HG03196 (cell line): ENCODE measurements around the gene FNTB.

Experiments used
- ATAC-seq: cut with Tn5 transposase; IDR thresholded peaks from one replicate; pipeline ENCODE4 v1.9.1; 2021; ENCODE audit not compliant: unreplicated experiment

The FNTB gene, protein sequence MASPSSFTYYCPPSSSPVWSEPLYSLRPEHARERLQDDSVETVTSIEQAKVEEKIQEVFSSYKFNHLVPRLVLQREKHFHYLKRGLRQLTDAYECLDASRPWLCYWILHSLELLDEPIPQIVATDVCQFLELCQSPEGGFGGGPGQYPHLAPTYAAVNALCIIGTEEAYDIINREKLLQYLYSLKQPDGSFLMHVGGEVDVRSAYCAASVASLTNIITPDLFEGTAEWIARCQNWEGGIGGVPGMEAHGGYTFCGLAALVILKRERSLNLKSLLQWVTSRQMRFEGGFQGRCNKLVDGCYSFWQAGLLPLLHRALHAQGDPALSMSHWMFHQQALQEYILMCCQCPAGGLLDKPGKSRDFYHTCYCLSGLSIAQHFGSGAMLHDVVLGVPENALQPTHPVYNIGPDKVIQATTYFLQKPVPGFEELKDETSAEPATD

DNA sequence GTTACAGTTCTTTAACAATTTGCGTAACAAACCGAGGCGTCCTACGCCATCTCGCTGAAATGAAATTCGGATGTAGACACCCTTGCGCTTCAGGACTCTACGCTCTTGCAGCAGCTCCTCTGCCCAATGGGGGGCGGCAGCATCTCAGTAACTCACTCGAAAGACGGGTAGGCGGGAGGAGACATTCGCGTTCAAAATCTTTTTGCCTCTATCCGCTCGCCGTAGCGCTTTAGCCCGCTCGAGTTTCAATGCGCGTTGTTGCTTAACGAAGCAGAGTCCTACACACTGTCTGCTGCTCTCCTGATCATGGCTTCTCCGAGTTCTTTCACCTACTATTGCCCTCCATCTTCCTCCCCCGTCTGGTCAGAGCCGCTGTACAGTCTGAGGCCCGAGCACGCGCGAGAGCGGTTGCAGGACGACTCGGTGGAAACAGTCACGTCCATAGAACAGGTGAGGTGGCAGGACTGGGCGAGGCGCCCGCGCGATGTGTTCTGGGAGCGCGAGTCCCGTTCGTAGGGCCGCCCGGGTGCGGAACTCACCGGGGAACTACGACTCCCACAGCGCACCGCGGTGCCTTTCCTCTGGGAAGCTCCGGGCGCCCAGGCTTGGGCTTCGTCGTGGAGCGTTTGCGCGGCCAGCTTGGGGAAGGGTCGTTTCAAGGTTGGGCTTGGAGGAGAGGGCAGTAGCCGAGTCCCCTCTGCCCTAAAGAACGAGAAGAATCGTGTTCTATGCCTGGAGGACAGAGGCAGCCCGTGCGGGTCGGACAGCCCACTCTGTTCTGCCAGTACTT, at the start of gene FNTB:
Gene FNTB, plus strand, starts transcription at position 248 of the 790 bp plus-strand sequence. Its CDS starts 59 bp downstream, at position 307.
- ATAC-seq: peak; percentile 92

DNA sequence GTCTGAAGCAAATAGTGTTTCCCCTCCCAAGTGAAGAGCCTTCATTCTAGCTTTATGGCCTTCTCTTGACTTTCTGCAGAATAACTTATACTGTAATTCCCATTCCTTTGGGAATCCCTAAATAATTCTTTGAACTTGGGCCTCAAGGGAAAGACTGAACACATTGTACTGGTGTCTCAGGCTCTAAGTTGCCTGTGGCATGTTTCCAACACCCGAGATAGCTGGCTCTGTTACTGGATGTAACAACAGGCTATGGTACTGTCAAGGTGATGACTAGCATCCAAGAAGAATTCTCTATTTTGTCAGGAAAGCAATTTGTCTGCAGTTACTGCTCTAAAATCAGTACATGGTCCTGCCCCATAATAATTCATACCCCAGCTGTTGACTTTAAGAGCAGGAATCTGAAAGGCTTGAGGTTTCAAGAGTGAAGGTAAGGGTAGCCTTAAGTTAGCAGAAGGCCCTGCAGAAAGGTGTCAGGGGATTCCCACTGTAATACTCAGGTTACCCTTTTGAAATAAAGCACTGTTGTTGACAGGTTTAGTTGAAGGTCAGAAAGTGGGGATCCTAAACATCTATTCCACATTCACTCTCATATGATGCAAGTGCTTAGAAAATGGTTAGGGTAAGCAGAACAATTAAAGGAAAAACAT, 49.4 kb upstream of the FNTB start:
- no peak for ATAC-seq

GRCh38 chr14:64937821-64938193, 48.9 kb upstream of the FNTB start:
- no peak for ATAC-seq

GRCh38 chr14:64938972-64939816, 47.5 kb upstream of the FNTB start:
- ATAC-seq: no peak

DNA sequence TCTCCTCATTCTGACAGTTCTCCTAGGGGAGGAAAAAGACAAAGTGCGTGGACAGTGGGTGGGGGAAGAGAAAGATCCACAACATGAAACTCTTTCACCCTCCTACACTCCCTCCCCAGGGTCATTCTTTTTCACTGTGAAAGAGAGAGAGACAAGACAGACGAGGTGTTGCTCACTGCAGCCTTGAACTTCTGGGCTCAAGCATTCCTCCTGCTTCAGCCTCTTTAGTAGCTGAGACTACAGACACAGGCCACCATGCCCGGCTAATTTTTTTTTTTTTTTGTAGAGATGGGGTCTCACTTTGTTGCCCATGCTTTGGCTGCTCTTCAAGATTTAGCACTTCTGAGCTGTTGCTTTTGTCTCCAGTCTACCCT, 46.9 kb upstream of the FNTB start:
- ATAC-seq: no peak

- no peak for ATAC-seq
Measured at GRCh38 chr14:64940336-64940910, 46.3 kb upstream of the FNTB start.

DNA sequence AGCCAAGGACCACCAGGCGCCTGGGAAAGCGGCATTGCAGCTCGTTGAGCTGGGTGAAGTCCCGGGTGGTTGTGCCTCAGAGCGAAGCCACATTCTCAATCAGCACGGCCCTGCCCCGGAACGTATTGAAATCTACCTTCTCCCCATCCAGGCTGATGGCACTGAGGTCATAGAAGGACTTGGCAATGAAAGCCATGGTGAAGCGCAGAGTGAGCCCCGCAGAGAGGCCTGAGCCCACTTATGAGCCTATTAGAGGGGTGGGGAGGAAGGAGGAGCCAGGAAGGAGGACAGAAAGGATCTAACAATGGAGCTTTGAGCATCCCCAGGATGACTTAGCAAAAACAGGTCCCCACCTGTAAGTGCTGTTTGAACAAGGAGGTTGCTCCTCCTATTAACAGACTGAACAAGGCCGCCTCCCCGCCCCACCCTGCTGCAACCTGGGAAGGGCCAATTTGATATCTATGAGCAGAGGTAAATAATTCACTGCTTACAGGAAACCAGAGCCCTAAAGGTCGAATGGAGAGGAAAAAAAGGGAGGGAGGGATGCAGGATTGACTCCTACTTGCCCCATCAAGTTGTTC, 44.1 kb upstream of the FNTB start, which contains the start of gene GPX2:
Gene GPX2, minus strand, starts transcription at position 215 of the 581 bp plus-strand sequence. Its CDS starts 19 bp downstream, at position 196.
- ATAC-seq: no peak

- ATAC-seq: no peak
Measured at GRCh38 chr14:64943556-64943955, 43.1 kb upstream of the FNTB start.

GRCh38 chr14:64944041-64944440, 42.7 kb upstream of the FNTB start:
- no peak for ATAC-seq

DNA sequence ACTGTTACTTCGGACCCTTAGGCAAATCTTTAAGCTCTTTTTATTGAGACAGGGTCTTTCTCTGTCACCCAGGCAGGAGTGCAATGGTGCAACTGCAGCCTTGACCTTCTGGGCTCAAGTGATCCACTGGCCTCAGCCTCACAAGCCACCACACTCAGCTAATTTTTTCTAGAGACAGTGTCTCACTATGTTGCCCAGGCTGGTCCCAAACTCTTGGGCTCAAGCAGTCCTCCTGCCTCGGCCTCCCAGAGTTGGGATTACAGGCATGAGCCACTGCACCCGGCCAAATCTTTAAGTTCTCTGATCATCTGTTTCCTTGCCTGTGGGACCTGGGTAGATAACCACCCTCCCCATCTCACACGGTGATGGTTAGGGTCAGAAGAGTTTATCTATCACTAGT, 41.8 kb upstream of the FNTB start:
- ATAC-seq: no peak

DNA sequence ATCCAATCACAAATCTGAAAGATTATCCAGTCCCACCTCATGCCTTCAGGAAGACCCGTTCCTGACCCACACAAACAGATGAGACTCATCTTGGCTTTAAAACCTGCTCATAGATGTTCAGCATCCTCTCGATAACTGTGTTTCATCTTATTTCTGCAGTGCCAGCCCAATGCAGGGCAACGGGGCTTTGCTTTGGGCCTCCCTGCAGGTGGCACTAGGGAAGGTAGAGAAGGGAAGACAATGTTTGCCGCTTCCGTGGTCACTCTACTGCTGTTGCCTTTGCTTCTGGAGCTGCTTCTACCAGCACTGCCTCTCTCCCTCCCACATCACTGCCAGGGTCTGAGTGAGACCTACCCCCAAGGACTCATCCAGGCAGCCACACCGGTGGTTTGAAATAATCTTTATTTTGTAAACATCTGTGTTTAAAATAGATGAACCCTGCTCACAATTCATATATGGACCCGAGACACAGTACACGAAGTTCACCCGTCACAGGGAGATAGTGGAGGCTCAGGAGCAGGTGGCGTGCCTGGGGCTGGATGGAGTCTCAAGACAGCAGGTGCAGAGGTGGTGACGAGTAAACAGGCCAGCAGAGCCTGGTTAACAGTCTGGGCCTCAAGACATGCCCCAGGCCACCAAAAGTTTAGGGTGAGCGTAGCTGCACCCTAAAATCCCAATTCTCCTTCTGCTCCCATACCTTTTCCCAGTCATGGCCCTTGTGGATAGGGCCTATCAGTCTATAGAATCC, 41.1 kb upstream of the FNTB start:
- ATAC-seq: no peak

- no peak for ATAC-seq
Measured at GRCh38 chr14:64946310-64947045, 40.2 kb upstream of the FNTB start.

DNA sequence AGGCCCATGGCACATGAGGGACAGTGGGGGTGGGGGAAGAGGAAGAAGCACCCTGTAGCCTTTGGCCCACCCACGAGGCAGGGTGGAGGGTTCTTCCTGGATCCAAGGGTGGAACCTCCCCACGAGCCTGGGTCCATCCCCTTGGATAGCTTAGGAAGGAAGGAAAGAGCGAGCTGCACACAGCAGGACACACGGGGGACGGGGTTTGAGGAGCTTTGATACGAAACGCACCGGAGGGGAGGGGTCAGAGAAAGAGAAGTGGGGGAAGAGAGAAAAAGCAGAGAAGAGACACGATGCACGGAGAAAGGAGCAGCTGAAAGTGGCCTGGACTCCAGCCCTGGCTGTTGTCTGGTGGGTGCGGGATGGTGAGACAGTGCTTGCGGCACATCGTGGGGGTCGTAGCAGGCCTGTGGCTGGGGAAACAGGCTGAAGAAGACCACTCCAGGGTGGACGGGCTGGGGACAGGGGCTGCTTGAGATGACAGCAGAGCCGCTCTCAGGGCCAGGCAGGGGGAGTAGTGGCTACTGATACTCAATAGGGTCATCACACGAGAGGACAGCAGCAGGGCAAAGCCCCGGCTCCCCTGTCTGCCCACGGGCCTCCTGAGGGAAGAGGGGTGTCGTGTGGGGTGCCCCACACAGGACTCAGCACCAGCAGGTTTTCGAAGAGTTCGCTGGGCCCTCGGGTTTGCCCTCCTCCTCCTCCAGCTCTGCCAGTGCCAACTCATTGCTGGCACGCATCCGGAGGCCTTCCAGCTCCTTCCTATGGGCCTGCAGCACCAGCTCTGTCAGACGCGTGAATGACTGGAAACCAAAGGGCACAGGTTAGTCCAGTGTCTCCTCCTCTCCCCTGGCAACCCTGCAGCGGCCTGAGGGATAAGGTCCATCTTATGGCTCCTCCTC, 38.7 kb upstream of the FNTB start:
- ATAC-seq: no peak

- no peak for ATAC-seq
Measured at GRCh38 chr14:64948612-64949210, 38.0 kb upstream of the FNTB start.

DNA sequence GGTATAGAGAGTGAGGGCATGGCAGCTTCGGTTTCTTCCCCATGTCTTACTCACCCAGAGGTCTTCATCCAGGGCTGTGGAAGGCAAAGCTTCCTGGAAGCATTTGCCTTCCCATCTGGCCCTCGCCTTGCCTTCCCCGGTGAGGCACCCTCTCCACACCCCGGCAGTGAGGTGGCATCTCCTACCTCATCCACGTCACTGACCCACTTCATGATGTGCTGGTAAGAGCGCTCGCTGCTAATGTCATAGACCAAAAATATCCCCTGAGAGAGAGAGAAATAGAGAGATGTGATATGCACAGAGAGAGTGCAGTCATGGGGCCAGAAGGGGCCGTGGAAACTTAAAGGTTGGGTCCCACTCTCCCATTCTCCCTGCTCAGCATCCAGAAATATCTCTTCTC, 35.8 kb upstream of the FNTB start:
- ATAC-seq: no peak

DNA sequence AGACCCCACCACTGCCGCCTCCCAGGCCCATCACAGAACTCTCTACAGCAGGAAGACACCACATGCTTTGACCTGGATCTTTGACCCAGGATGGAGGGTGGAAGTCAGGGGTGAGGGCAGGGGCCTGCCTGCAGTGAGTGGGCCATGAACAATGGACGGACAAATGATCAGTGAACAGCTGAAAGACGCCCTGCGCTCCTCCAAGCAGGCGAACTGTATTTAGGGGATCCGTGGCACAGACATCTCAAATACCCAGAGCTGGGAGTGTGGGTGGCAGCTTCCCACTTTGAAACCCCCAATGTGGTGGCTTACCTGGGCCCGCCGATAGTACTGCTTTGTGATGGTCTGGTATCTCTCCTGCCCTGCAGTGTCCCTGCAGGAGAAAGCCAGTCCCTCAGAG, 35.4 kb upstream of the FNTB start:
- no peak for ATAC-seq

DNA sequence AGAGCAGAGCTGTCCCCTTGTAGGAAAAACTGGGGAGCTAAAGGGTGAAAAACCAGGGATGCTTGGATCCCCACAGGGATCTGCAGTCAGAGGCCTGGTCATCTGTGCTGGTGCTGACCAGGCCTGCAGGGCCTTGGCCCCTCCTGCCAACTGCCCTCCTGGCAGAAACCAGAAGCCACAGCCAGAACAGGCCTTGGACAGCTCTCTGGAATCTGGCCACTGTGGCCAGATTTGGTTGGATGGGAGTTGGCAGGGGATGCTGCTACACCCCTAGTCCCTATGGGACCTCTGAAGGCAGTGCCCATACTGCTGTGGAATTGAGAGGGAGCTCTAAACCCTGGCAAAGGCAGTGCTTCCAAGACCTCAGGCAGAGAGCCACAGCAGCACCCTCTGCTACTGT, 35.0 kb upstream of the FNTB start:
- no peak for ATAC-seq
